GM19023 (cell line): ENCODE results near the gene BMAL1.
"Not testable (repeated sequence)": the region's sequence is repeated elsewhere in the genome, so short reads cannot be mapped to it uniquely, and the experiment has no call there.

ENCODE experiments used
- ATAC-seq: cut with Tn5 transposase; IDR thresholded peaks from one replicate; pipeline ENCODE4 v1.9.1; 2021; ENCODE audit warnings: mild to moderate bottlenecking, moderate library complexity; ENCODE audit not compliant: unreplicated experiment

BMAL1 gene

DNA sequence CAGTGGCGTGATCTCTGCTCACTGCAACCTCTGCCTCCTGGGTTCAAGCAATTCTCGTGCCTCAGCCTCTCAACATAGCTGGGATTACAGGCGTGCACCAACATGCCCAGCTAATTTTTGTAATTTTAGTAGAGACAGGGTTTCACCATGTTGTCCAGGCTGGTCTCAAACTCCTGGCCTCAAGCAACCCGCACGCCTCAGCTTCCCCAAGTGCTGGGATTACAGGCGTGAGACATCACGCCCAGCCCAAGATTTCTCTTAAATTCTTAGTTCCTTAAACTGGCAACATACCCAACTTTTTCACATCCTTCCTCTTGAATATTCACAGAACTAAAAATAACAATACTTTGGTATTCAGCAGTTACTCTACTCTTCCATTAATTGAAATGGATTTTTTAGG is 159.2 kb downstream of the BMAL1 start:
- not testable (repeated sequence) for ATAC-seq
